Central memory CD8-positive, alpha-beta T cell (primary cell): ENCODE measurements around the gene ERG.

Source experiments
- ATAC-seq: fragments of 150-1000 bp; cut with Tn5 transposase; replicated peaks from 2 replicates; pipeline ENCODE4 v1.10.0; 2022; ENCODE audit warnings: mild to moderate bottlenecking, moderate FRiP score, moderate number of reproducible peaks; ENCODE audit not compliant: poor library complexity, severe bottlenecking; ENCODE audit errors: extremely low read depth
- DNase-seq, 2 donors: peaks; one replicate each; pipeline ENCODE4 v3.0.0; 2021; ENCODE audit warnings: low spot score in 2 of 2
- H3K27ac Mint-ChIP-seq: one replicate; pipeline ENCODE4 v1.8.0; 2022; ENCODE audit warnings: low read depth, mild to moderate bottlenecking, moderate library complexity, mixed read lengths
- H3K27me3 Mint-ChIP-seq: one replicate; pipeline ENCODE4 v1.8.0; 2022; ENCODE audit warnings: mixed read lengths
- H3K36me3 Mint-ChIP-seq: one replicate; pipeline ENCODE4 v1.8.0; 2022; ENCODE audit warnings: mild to moderate bottlenecking, moderate library complexity, mixed read lengths; ENCODE audit not compliant: insufficient read depth
- H3K4me1 Mint-ChIP-seq: one replicate; pipeline ENCODE4 v1.8.0; 2022; ENCODE audit warnings: mixed read lengths
- H3K4me3 Mint-ChIP-seq: one replicate; pipeline ENCODE4 v1.8.0; 2022; ENCODE audit warnings: mild to moderate bottlenecking, moderate library complexity, mixed read lengths
- H3K9me3 Mint-ChIP-seq: one replicate; pipeline ENCODE4 v1.8.0; 2022; ENCODE audit warnings: mixed read lengths

The ERG gene

GRCh38 chr21:38354746-38355145 lies 143.5 kb downstream of the ERG start:
- Mint-ChIP-seq H3K27me3 (peaks cover 21% of the 10 kb centered on the region), H3K27ac (no peak overlapping the region), H3K9me3 (no peaks in the 10 kb centered on the region), H3K4me3 (no peak overlapping the region), H3K4me1 (no peaks in the 10 kb centered on the region), H3K36me3 (peaks cover 1% of the 10 kb centered on the region)
- ATAC-seq: no peak
- DNase-seq: no peak

DNA sequence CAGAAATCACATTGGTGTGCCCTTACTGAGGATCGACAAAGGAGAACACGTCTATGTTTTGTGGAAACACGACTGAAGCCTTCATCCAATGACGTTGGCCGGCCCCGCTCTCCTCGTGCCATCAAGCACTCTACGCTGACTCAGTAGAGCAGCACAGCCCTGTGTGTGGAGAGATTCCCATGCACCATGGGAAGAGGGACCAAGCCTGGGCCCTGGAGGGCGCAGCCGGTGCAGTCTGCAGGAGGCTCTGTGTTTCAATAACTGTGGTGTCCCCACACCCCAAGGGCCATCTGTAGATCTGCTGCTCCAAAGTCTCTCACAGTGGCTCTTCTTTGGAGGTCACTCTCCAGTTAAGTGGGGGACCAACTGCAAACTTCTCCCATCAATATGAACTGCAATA lies 144.0 kb downstream of the ERG start:
- Mint-ChIP-seq H3K9me3 (no peaks in the 10 kb centered on the region), H3K36me3 (peaks cover 1% of the 10 kb centered on the region), H3K27me3 (peaks cover 15% of the 10 kb centered on the region), H3K27ac (no peak overlapping the region), H3K4me1 (no peaks in the 10 kb centered on the region), H3K4me3 (no peak overlapping the region)
- no peak for ATAC-seq
- DNase-seq: no peak

GRCh38 chr21:38352536-38353219 lies 145.6 kb downstream of the ERG start:
- H3K27me3 Mint-ChIP-seq: peaks cover 10% of the 10 kb centered on the region
- no peaks in the 10 kb centered on the region for H3K9me3 Mint-ChIP-seq
- H3K4me3 Mint-ChIP-seq: no peak overlapping the region
- ATAC-seq (no peak), DNase-seq (no peak)
- H3K4me1 Mint-ChIP-seq: no peaks in the 10 kb centered on the region
- H3K36me3 Mint-ChIP-seq: peaks cover 1% of the 10 kb centered on the region
- H3K27ac Mint-ChIP-seq: no peak overlapping the region

DNA sequence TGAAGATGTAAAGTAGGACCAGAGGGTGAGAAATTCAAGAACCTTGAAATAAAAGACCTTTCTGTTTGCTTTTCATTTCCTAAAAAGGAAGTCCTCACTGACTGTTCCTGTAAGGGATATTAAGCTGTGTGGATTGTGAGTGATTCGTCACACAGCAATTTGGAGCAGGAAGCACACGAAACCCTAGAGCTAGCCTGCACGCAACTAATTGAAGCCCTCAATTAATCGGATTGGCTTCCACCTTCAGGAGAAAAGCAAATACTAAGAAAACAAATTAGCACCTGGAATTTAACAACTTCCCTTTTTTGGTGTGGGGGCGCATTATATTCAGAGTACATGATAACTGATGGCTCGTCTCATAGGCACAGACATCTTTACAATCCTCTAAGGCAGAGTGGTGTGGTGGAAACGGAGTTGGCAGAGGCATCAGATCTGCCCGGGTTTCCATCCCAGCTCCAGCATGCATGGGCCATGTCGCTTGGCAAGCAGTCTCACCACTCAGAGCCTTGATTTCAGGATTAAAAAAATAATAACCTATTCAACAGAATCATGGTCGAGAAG lies 146.2 kb downstream of the ERG start:
- Mint-ChIP-seq H3K4me1 (no peaks in the 10 kb centered on the region), H3K27ac (no peak overlapping the region), H3K4me3 (no peak overlapping the region), H3K27me3 (peaks cover 10% of the 10 kb centered on the region), H3K9me3 (no peaks in the 10 kb centered on the region), H3K36me3 (peaks cover 1% of the 10 kb centered on the region)
- no peak for ATAC-seq
- DNase-seq: no peak

DNA sequence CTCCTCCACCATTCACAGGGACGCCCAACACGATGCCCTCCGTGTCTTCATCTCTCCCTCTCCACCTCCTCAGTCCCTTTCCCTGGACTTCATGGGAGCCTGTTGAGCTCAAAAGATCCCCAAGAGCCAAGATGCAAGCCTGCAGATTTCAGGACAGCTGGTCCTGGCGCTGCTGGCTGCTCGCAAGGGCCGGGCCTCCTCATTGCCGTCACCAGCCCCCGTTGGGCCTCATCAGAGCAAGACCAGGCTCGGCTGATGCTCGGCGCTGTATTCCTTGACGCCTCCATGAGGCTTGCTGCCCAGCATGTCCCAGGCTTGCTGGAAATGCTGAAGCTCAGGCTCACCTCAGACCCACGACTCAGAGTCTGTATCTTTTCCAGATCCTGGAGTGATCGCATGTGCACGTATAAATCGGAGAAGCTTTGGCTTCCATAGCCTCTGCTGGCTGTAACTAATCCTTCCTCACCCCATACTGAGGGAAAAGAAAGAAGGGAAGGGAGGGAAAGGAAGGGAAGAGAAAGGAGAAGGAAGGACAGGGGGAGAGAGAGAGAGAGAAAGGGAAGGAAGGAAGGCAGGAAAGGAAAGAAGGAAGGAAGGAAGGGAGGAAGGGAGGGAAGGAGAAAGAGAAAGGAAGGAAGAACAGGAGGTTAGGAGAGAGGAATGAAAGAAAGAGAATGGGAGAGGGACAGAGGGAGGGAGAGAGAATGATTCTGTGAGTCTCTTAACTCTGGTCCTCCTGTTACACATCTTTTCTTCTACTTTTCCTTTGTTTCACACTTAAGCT lies 146.9 kb downstream of the ERG start:
- no peak for ATAC-seq
- Mint-ChIP-seq H3K36me3 (peaks cover under 1% of the 10 kb centered on the region), H3K4me1 (no peaks in the 10 kb centered on the region), H3K9me3 (peaks cover under 1% of the 10 kb centered on the region), H3K27me3 (peaks cover 16% of the 10 kb centered on the region), H3K27ac (no peak overlapping the region), H3K4me3 (no peak overlapping the region)
- DNase-seq: no peak

- no peak for ATAC-seq
- no peak for DNase-seq
- Mint-ChIP-seq H3K36me3 (no peaks in the 10 kb centered on the region), H3K4me3 (no peak overlapping the region), H3K9me3 (peaks cover 5% of the 10 kb centered on the region), H3K27me3 (peaks cover 22% of the 10 kb centered on the region), H3K4me1 (no peaks in the 10 kb centered on the region), H3K27ac (no peak overlapping the region)
Observed at GRCh38 chr21:38350684-38351083, 147.6 kb downstream of the ERG start.

DNA sequence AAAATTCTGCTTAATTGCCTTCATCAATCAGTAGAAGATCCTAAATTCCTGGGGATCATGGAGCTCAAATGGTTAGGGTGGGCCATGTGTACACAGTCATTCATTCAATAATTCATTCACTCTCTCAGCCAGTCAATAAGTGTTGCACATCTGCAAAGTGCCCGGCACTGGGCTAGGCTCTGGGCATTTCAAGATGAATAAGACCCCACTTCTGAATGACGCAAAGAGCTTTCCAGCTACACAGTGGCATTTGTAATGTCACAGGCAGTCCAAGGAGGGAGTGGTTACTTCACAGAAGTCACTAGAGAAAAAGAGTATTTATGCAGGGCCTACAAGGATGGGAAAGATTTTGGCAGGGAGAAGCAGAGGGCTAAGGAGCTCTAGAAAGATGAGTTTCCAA lies 148.3 kb downstream of the ERG start:
- H3K4me3 Mint-ChIP-seq: no peak overlapping the region
- no peaks in the 10 kb centered on the region for H3K36me3 Mint-ChIP-seq
- ATAC-seq (no peak), DNase-seq (no peak)
- no peaks in the 10 kb centered on the region for H3K4me1 Mint-ChIP-seq
- peaks cover 23% of the 10 kb centered on the region for H3K27me3 Mint-ChIP-seq
- H3K27ac Mint-ChIP-seq: no peak overlapping the region
- peaks cover 5% of the 10 kb centered on the region for H3K9me3 Mint-ChIP-seq

DNA sequence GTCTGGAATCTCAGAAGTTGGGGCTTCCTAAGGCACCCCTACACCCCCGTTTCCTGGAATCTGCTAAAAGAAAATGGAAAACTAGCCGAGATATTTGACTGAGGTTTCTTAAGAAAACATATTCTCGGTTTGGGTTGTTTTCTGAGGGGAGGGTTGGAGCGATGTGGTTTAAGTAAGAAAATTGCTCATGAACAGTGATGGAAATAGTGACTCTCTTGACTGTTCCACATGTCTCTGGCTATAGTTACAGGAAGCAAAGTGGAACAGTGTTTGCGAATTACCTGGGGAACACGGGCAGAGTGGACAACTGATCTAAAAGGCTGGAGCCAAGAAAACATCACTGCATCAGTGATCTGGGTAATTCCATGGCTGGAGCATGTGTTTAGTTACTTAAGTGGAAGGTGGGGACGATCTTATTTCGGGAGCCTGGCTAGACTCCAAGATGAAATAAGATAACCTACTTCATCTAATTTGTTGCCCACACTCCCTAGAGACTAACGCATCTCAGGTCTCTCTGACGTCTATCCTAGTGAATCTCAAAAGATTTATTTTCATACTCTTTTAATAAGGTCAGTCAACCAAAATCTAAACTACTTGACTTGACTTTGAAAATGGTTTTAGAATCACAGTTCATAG lies 149.0 kb downstream of the ERG start:
- H3K36me3 Mint-ChIP-seq: no peaks in the 10 kb centered on the region
- DNase-seq (no peak), ATAC-seq (no peak)
- peaks cover 16% of the 10 kb centered on the region for H3K27me3 Mint-ChIP-seq
- H3K9me3 Mint-ChIP-seq: peaks cover 5% of the 10 kb centered on the region
- no peaks in the 10 kb centered on the region for H3K4me1 Mint-ChIP-seq
- no peak overlapping the region for H3K27ac Mint-ChIP-seq
- no peak overlapping the region for H3K4me3 Mint-ChIP-seq

DNA sequence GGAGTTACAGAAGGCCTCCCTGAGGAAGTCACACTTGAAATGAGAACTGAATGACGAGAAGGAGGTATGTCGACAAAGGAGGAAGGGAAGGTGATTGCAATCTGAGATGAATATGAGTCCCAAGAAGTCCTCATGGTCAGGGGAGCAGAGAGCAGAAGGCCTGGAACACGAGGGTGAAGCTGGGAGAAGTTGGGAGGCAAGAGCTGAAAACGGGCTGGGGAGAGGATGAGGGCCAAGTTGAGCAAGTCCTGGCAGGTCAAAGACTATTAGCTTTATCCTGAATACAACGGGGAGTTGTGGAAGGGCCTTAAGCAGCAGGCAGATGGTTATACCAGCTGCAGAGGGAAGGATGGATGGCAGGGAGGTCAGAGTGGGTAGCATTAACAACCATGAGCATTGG lies 152.0 kb downstream of the ERG start:
- Mint-ChIP-seq H3K27me3 (peaks cover 16% of the 10 kb centered on the region), H3K4me1 (no peaks in the 10 kb centered on the region)
- no peak for ATAC-seq

GRCh38 chr21:38343691-38344090 lies 154.6 kb downstream of the ERG start:
- Mint-ChIP-seq H3K4me3 (no peak overlapping the region), H3K27ac (no peak overlapping the region), H3K27me3 (peaks cover 16% of the 10 kb centered on the region), H3K4me1 (no peaks in the 10 kb centered on the region), H3K9me3 (peaks cover 5% of the 10 kb centered on the region), H3K36me3 (no peaks in the 10 kb centered on the region)
- DNase-seq: no peak
- ATAC-seq: no peak

More for the DNA sequence above, 152.0 kb downstream of the ERG start:
- H3K4me3 Mint-ChIP-seq: no peak overlapping the region
- H3K9me3 Mint-ChIP-seq: peaks cover 5% of the 10 kb centered on the region
- DNase-seq: no peak
- H3K27ac Mint-ChIP-seq: no peak overlapping the region
- no peaks in the 10 kb centered on the region for H3K36me3 Mint-ChIP-seq

GRCh38 chr21:38342739-38343138 lies 155.5 kb downstream of the ERG start:
- peaks cover 5% of the 10 kb centered on the region for H3K9me3 Mint-ChIP-seq
- H3K27ac Mint-ChIP-seq: no peak overlapping the region
- no peaks in the 10 kb centered on the region for H3K4me1 Mint-ChIP-seq
- DNase-seq: no peak
- ATAC-seq: no peak
- H3K4me3 Mint-ChIP-seq: no peak overlapping the region
- H3K27me3 Mint-ChIP-seq: peaks cover 16% of the 10 kb centered on the region
- H3K36me3 Mint-ChIP-seq: no peaks in the 10 kb centered on the region

- Mint-ChIP-seq H3K9me3 (peaks cover 5% of the 10 kb centered on the region), H3K27me3 (peaks cover 13% of the 10 kb centered on the region), H3K4me3 (no peak overlapping the region), H3K27ac (no peak overlapping the region), H3K36me3 (no peaks in the 10 kb centered on the region), H3K4me1 (no peaks in the 10 kb centered on the region)
- ATAC-seq: no peak
- DNase-seq: no peak
Observed at GRCh38 chr21:38341546-38342012, 156.7 kb downstream of the ERG start.
